HG03469 (cell line): ENCODE data around the gene CDKL5.
"Not testable (repeated sequence)": the region's sequence is repeated elsewhere in the genome, so short reads cannot be mapped to it uniquely, and the experiment has no call there.

Experiments used
- ATAC-seq: cut with Tn5 transposase; IDR thresholded peaks from one replicate; pipeline ENCODE4 v1.9.1; 2021; ENCODE audit warnings: mild to moderate bottlenecking, moderate library complexity, moderate number of reproducible peaks; ENCODE audit not compliant: unreplicated experiment

Gene CDKL5

GRCh38 chrX:18425199-18426003 lies at the start of gene CDKL5:
Gene CDKL5, plus strand, starts transcription at chrX:18425608. Its CDS starts 81,489 bp downstream, at chrX:18507097.
- peak; percentile 84 for ATAC-seq

- no peak for ATAC-seq
Measured at GRCh38 chrX:18377796-18378195, 47.6 kb upstream of the CDKL5 start.

GRCh38 chrX:18389966-18390365 lies 35.4 kb upstream of the CDKL5 start:
- ATAC-seq: no peak

- ATAC-seq: no peak
Measured at GRCh38 chrX:18390941-18391538, 34.4 kb upstream of the CDKL5 start.

GRCh38 chrX:18394477-18394876 lies 30.9 kb upstream of the CDKL5 start:
- no peak for ATAC-seq

GRCh38 chrX:18401848-18402213 lies 23.6 kb upstream of the CDKL5 start:
- ATAC-seq: no peak

- no peak for ATAC-seq
Measured at GRCh38 chrX:18406531-18407266, 18.7 kb upstream of the CDKL5 start.

GRCh38 chrX:18410038-18410437 lies 15.4 kb upstream of the CDKL5 start:
- ATAC-seq: no peak

- no peak for ATAC-seq
Measured at GRCh38 chrX:18415386-18415785, 10.0 kb upstream of the CDKL5 start.

GRCh38 chrX:18422325-18422724 lies 3.1 kb upstream of the CDKL5 start:
- ATAC-seq: no peak

GRCh38 chrX:18422886-18423285 lies 2.5 kb upstream of the CDKL5 start:
- ATAC-seq: no peak

GRCh38 chrX:18424482-18425198 lies 768 bp upstream of the CDKL5 start:
- ATAC-seq: no peak

- ATAC-seq: no peak
Measured at GRCh38 chrX:18426004-18426320, 554 bp downstream of the CDKL5 start.

- no peak for ATAC-seq
Measured at GRCh38 chrX:18428006-18428405, 2.6 kb downstream of the CDKL5 start.

- ATAC-seq: not testable (repeated sequence)
Measured at GRCh38 chrX:18433288-18433687, 7.9 kb downstream of the CDKL5 start.

- ATAC-seq: no peak
Measured at GRCh38 chrX:18434896-18435295, 9.5 kb downstream of the CDKL5 start.

GRCh38 chrX:18436017-18436416 lies 10.6 kb downstream of the CDKL5 start:
- no peak for ATAC-seq

- ATAC-seq: no peak
Measured at GRCh38 chrX:18440835-18441234, 15.4 kb downstream of the CDKL5 start.

GRCh38 chrX:18441780-18442367 lies 16.5 kb downstream of the CDKL5 start:
- ATAC-seq: no peak

GRCh38 chrX:18448416-18448815 lies 23.0 kb downstream of the CDKL5 start:
- no peak for ATAC-seq

- no peak for ATAC-seq
Measured at GRCh38 chrX:18449236-18449635, 23.8 kb downstream of the CDKL5 start.
